HG03378 (cell line): ENCODE measurements around the gene BDH1.
"Not testable (repeated sequence)": the region's sequence is repeated elsewhere in the genome, so short reads cannot be mapped to it uniquely, and the experiment has no call there.

ENCODE experiments used
- ATAC-seq: cut with Tn5 transposase; IDR thresholded peaks from one replicate; pipeline ENCODE4 v1.9.1; 2021; ENCODE audit warnings: mild to moderate bottlenecking, moderate library complexity; ENCODE audit not compliant: unreplicated experiment

Gene BDH1

DNA sequence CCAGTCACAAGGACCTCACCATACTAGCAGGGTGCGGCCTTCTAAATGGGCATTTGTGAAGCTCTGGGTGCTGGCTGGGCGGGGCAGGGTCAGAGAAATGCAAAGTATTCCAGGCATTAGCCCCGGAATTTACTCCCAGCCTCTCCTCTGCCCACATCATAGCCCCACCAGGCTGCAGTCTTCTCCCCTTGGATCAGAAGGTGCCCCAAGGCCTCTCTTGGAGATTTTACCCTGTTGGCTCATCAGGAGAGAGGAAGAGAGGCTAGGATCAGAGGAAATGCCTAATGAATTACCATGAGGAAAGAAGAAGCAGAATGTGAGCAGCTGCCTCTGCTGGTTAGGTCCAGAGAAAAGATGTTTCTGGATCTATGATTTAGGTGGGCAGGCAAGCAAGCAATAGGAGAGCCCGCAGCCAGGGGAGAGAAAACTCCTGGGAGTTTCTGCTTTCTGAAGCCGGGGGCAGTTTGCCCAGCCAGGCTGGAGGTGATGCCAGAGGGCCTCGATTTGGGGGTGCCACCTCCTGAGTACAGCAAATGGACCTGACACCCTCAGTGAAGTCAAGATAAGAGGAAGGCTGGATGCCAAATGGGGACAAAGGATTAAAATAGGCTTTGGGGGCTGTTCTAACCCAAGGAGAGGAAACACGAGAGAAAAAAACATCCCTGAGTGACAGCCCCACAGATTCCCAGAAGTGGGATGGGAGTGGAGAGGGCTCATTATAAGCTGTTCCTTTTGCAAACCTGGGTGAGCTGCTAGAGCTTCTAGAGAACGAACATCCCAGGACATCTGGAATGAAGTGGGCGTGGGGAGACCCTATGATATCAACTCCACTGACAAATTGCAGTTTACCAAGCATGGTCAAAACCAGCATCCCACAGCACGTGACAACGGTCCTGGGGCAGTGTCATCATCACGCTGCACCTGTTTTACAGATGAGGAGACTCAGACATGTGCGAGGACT lies 65.4 kb downstream of the BDH1 start:
- no peak for ATAC-seq

DNA sequence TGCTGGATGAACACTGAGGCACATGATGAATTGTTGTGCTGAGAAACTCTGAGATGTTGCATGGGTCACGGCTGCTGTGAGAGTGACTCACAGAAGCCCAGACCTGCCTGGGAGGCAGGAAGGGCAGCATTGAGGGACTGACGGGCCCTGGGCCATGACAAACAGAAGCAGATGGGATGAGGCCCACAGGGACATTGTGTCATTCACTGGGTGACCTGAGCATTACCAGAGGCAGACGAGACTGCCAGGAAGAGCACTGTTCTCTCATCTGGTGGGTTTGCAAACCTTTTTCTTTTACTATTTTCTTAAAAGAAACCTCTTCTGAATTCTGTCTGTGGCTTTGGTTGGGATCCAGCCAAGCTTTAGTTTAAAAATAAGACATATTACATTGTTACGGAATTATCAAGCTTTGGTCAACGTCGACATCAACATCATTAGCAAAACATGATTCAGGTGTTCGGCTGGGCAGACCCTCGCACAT lies 67.8 kb downstream of the BDH1 start:
- ATAC-seq: no peak

DNA sequence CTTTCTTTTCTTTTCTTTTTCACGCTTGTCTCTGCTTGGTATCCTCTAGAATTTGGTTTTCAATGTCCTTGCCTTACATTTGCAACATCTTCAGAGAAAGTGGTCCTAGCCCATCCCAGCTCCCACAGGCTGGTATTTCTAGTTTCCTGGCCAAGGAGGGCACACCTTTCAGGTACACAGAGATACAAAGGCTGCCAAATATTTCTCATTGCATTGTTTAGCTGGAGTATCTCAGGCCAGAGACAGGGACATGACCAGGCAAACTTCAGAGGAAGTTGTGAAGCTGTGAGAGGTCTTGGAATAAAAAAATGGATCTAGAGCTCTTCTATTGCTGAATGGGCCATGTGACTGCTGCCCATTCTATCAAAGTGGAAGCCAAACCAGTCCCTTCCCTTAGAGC lies 68.9 kb downstream of the BDH1 start:
- no peak for ATAC-seq

DNA sequence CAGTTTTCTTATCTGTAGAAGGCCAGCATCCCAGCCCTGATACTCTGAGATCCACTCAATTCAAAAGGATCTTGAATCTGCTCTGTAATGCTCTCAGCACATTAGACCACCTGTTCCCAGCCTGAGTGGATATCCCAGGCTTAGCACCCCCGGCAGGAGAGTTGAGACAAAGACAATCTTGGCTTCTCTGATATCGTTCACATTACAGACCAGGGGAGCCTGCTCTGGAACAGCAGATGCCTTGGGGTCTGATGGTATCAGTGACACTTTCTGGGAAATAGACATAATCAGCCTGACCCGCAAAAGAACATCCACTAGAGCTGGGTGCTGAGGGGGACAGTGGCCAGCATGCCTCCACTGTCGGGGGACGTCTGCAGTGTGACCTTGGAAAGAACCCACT lies 70.6 kb downstream of the BDH1 start:
- no peak for ATAC-seq

DNA sequence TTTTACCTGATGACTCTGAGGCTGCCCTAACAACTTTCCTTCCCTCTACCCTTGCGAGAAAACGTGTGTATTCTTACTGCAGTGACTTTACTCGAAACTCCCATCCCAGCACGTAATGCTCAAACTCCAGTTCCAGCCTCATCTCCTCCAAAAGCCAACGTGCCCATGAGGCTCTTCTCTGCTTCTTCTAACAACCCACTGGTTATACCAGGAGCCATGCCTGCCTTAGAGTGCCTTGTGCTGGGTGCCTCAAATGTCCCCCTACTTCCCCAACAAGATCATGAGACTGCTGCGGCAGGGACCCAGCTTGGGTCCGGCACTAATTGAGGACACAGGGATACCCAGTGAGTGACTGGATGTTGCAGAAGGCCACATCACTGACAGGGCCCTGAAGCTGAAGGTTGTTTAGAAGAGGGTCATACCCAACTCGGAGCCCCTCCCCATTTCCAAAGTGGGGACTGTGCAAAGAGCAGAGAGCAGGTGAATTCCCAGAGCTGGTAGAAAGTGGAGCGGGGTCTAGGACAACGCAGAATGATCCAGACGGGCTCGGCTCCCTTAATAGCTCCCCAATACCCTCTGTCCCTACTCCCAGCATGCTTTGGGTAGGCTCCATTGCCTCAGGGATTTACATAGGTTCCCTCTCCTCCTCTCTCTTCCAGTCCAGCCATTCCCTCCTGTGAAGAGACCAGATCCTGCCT lies 71.4 kb downstream of the BDH1 start:
- no peak for ATAC-seq

DNA sequence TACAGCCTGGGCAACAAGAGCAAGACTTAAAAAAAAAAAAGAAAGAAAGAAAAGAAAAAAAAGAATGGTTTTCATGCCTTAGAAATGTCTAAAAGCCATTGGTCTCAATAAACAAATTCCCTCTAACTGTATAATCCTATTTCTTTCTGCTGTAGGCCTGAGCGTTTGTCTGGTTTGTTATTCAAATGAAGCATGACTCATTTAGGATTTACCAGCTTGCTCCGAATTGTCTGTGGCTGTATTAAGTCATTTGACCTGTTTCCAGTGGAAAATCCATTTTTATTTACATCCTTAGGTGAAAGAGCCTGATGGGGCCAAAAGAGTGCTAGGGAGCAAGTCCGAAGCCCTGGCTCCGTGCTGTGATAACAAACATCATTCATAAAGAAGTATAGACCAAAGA lies 73.8 kb downstream of the BDH1 start:
- no peak for ATAC-seq

DNA sequence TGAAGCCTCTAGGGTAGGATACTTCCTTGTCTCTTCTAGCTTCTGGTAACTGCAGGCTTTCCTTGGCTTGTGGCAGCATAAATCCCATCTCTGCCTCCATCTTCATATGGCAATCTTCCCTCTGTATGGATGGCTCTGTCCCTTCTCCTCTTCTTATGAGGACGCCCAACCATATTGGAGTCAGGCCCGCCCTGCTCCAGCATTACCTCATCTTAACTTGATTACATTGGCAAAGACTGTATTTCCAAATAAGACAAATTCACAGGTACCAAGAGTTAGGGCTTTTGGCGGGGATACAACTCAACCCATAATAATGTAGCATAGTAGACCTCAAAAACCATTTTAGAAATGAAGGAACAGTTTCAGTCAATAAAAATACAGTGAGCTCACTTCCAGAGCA lies 75.4 kb downstream of the BDH1 start:
- ATAC-seq: no peak

DNA sequence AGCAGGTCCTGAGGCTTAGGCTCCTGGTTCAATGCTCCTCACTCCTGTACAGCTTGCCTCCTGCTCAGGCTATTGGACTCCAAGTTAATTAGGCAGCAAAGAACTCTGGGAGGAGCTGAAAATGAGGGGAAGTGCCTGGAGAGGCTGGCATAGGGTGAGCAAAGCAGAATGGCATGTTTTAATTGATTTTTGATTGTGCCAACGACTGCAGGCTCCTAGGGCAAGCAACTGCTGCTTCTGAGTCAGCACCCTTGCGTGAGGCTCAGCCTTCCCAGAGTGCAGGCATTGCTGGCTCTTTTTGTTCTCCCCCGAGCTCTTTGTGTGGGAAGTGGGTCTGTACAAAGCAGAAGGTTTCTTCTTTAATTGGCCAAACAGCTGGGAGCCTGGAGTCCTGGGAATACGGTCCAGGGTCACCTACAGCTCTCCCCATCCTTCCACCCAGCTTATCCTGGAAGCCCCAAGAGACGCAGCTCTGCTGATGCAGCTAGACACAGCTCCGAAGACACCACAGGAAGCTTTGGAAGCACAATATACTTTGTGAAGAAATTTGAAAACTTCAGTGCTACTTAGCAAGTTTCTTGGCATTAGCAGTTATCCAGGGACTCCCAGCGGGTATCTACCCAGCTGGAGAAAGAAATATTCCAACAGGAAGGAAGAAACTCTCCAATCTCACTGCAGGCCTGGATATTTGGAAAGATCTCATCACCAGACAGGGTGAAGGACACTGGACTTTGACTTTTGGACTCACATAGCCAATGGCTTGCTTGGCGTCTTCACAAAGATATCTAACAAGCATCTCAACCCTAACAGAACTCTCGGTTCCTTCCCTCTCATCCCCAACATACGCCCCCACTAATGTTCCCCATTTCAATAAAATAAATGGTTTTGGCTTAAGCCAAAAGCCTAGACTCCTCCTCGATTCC lies 76.8 kb downstream of the BDH1 start:
- no peak for ATAC-seq

DNA sequence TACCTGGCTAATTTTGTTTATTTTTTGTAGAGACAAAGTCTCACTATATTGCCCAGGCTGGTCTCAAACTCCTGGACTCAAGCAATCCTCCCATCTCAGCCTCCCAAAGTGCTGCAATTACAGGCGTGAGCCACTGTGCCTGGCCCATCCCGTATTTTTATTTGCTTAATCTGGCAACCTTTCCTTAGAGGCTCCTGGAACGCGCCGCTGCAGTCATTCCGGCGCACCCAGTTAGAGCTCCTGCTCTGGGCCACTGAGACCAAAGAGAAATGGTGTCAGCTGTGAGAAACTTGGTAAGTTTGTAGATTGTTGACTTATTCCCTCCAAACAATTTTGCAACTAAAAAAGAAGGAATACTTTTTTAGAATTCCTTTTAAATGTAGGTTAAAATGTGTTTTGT lies 78.0 kb downstream of the BDH1 start:
- ATAC-seq: not testable (repeated sequence)

DNA sequence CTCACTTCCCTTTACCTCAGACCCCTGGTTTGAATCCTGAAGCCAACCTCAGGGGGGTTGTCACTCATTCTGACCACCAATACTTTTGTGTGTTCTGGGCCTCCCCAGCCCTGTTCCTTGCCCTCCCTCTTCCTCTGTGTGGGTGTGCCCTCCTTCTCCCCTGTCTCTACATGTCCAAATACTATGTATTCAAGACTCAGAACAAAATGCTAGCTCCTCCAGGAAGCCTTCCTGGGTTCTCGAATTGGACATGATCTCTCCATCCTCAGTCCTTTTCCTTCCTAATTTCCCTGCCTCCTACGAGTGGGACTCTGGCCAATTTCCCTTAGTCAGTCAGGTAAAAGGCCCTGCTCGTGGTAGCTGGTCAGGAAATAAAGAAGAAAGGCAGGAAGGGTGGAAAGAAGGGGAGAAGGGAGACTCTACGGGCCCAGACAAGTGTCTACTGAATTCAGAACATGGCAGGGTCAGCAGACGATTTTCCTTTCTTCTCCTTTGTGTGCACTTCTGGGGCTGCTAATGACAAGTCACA lies 79.7 kb downstream of the BDH1 start:
- ATAC-seq: no peak

DNA sequence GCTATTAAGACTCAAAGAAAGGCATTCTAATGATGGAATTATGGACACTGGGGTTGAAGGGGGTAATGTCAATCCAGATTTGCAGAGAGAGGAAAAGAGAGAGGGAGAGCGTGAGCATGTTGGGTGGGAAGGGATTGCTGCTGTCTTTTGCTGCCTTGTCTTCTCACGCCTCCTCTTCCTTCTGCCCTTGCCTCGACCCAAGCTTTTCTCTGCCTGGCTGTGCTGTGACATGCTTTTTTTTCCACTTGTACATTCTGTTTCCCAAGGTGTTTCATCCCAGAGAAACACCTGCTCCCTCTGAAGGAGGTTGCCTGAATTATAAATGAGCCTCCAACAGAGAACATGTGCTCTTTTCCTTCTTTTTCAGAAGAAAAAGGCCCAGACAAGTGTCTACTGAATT lies 80.3 kb downstream of the BDH1 start:
- no peak for ATAC-seq

DNA sequence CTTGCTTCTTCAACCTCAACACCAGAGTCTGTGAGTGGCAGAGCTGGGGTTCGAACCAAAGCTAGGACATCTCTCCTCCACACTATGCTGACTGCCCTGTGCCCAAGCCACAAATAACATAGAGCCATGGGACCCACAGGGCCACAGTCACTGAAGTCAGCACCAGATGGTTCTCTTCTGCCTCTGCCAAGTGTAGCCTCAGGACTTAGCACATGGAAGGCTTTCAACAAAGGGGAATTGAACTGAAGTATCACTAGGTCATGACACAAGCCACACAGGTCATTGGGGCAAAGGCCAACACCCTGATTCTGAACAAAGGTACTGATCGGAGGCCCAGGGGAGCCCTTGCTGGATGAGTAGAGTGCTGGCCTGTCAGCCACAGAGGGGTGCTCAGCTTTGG lies 83.6 kb downstream of the BDH1 start:
- ATAC-seq: no peak

DNA sequence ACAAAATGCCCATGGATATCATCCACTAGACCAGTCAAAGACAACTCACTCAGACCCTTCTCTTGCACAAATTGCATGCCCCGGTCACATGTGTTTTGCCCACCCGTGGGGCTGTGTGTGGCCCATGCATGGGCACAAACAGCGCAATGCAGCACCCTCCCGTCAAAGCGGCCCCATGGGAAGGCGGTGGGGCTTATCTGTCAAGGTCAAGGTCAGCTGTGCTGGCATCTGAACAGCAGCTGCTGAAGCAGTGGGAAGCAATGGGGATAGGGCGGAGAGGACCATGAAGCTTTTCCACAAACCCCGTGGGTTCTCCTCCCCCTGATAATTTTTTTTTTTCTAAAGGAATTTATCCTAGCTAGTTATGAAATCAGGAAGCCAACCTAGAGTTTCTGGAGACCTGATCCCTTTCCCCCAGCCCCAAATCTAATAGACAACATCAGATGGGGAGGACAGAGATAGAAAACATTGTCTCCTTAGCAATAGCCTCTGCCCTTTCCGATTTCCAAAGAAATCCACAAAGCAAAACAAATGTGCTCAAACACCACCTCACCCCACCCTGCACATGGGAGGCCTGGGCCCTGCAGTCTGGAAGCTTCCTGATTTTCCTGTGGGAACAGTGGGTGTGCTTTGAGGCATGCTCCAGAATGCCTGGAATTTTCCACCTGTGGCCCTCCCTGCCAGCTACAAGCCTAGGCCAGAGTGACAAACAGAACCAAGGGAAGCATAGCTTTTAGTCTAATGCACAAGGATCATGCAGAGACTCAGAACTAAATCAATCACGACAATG lies 84.4 kb downstream of the BDH1 start:
- ATAC-seq: no peak

DNA sequence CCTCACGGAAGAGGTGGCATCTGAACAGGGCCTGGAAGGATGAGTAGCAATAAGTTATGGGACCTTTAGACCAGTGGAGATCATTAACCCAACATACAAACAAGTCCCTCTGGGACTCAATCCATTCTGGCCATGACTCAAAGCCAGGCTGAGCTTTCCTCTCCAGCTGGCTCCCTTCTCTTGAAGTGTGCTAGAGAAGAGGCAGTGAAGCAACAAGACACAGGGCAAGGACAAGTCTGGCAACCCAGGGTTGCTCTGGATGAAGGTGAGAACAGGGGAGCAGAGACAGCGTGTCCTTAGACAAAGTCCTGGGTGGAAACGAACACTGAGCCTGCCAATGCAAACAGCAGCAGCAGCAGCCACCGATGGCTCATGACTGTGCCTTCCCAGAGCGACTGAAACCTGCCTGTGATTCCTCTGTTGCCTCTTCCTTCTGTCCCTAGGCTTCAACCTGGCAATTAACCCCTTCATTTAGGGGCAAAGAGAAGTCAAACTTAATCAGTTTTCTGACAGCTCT lies 86.8 kb downstream of the BDH1 start:
- no peak for ATAC-seq

DNA sequence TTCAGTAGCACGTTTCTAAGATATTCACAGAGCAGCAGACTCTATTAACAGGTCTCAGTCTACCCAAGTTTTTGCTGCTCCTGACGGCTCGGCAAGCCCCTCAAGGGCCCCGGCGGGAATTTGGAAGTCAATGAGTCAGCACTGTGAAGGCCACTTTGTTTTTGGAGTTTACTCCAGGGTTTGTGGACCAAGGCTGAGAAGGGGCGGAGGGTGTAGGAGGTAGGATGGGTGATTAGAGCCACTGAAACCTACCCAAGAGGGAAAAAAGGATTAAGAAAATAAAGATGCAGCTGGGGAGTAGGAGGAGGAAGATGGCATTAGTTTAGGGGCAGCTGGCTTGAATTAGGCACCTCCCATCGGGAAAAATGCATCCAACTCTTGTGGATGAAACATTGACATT lies 87.6 kb downstream of the BDH1 start:
- no peak for ATAC-seq

DNA sequence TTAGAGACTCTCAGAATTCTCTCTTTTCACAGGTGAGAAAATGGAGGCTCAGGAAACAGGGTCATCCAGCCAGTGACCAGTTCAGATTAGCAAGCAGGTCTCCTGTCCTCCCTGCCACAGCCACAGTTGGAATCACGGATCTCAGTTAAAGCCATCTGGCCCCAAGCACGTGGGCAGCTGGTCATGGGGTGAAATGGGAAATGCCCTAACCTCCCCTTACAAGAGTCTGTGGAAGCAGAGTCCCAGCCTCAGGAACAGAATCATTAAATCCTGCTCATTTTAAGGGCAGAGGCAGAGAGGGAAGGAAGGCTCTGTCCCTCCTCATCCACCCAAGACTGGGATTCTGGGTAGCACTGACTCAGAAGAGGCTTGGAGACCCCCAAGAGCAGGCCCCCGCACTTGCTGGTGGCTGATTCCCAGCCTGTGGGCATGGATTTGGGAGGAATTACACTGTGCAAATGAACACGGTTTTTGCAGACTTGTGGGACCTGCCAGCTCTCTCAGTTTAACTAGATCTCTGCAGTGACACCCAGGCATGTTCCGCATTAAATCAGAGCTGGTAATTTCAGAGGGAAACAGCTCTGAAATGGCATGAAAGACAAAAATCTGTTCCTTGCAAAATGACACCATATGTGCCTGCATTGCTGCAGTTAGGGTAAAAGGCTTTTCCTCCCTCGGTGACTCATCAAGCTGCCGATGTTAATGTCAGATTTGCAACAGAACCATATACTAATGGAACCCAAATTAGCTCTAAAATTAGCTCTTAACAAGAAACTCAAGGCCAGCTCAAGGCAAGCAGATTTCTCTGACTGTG lies 89.0 kb downstream of the BDH1 start:
- ATAC-seq: no peak

DNA sequence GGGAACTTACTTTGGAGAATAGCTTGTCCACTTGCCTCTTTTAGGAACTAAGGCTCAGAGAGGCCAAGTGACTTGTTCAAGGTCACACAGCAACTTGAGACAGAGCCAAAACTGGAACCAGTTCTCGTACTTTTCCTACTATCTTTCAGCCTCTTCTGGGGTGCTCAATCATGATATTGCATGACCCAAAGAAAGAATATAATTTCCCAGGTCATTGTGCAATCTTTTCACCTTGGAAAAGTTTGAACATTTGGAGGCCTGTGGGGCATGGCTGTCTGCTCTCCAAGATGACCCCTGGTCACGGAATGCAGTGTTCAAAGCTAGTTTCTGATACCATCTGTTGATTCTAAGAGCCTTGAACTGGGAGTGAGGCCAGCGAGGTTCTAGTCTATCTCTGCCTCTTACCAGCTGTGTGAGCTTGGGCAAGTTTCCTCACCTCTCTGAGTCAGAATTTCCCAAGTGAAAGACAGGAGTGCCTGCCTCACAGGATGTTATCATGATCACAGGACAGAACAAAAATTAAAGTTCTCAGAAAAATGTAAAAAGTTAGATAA lies 89.7 kb downstream of the BDH1 start:
- ATAC-seq: no peak

DNA sequence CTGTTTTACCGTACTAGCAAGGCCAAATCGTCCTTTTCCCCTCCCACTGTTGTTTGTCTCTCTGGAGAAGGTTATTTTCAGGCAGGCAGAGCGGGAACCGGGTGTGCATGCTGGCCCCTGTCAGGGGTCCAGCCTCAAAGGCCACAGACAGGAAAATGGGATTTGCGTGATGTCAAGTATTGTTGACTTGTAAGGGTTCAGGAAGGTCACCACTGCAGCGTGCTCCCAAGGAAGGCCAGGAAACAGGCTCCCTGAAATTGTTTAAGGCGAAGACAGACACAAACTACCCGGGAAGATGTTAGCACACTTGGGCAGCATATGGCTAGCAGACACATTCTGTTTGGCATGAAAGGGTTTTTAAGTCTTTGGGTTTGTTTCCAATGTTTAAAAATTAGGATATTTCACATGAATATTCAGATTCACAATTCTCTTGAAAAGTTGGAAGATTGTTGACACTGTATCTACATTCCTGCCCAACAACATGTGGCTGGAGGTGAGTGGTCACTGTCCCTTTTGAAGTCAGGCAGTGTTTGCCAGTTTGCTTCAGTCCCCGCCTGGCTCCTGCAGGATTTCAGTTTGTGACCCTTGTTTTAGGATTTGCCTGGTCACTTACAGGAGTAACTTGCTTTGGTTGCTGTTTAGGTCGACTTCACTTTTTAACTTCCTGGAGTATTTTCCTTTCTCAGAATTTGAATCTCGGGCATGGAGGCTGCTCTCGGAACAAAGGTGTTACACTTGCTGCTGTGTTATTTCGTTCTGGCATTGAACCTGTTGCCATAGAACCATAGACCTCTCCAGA lies 90.4 kb downstream of the BDH1 start:
- no peak for ATAC-seq
